NCI-H2227 (cell line): Measurements from ENCODE around the gene SMURF1.

Experiments used
- DNase-seq: peaks from one replicate; lab custom pipeline; 2025; ENCODE audit not compliant: unreplicated experiment; lab: John Stamatoyannopoulos, UW

Gene SMURF1

DNA sequence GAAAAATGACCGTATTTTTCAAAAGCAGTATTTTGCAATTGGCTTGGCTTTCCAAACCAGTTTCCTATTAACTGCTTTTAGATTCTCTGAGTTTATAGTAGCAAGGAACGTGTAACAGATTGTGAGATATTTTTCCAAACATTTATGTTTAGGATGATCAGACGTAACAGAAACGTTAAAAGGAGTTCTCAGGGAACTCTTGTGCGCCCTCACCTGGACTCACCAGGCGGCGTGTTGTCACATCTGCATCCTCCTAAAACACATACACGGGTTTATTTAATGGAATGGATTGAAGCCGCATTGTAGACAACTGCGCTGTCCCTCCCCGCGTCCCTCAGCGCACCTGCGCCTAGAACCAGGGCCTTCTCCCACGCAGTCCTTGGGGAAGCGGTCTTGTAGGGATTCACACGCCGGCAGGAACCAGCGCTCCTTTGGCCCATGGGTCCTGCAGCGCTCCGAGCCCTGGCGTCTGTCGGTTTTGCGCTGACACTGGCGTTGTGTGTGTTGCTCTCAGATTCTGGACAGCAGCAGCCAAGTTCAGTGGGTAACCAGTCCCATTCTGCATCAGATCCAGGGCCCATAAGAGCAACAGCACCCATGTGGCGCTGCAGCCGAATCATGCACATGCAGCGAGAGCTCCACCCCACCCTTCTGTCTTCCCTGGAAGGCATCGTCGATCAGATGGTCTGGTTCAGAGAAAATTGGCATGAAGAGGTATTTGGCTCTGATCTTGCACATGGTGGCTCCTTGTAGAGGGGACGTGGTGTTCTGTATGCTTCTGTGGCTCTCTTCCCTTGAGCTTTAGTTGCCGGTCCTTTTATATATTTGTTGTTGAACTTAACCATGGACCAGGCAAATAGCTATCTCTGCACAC lies 150.6 kb downstream of the SMURF1 start:
- DNase-seq: no peak

GRCh38 chr7:98992076-98992475 lies 151.8 kb downstream of the SMURF1 start:
- DNase-seq: no peak

DNA sequence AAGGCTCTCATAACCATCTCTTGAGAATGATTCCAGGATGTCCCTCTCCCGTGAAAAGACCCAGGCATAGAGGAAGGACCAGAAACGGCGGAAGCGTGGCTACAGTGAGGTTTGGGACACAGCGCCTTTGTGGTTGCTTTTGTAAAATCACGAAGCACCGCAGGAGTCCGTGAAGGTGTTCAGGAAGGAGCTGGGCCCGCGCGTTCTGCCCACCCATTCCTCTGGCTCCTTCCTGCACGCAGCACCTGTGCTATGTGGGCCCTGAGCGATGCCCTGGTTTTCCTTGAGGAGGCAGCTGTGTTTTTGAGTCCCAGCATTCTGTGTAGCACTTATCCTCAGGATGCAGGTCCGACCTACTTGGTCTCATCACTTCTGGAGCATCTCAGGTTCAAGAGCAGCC lies 152.8 kb downstream of the SMURF1 start:
- DNase-seq: no peak

DNA sequence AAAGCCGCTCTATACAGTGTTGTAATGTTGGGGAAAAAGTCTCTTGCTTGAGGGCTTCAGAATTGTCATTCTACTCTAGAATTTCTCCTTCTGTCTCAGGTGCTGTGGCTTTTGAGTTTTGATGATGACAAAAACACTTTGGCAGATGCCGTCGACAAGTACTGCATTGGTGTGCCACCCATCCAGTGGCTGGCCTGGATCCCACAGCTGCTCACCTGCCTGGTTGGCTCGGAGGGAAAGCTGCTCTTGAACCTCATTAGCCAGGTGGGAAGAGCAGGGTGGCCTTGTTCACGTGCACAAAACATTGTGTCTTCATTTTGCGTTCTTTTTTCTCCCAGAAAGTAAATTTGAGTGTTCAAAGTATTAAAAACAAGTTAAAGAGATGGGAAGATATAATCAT lies 153.6 kb downstream of the SMURF1 start:
- no peak for DNase-seq

DNA sequence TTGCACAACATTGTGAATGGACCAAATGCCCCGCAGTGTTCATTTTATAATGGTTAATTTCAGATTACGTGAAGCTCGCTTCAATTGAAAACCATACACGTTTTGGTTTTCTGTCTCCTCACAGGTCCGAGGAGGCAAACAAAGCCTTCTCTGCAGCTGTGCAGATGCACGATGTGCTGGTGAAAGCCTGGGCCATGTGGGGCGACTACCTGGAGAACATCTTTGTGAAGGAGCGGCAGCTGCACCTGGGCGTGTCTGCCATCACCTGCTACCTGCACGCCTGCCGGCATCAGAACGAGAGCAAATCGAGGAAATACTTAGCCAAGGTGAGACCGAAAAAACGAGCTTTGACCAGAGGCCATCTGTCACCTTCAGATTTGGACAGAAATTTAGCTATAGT lies 155.3 kb downstream of the SMURF1 start:
- no peak for DNase-seq

DNA sequence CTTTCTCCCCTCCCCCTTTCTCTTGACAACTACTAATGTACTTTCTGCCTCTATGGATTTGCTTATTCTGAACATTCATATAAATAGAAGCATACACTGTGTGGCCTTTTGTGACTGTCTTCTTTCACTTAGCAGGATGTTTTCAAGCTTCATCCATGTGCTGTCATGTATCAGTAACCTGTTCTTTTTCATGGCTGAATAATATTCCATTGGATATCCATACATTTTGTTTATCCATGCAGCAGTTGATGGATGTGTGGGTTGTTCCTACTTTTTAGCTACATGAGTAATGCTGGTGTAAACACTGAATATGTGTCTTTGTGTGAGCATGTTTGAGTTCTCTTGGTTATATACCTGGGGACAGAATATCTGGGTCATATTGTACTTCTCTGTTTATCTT lies 158.0 kb downstream of the SMURF1 start:
- DNase-seq: no peak

DNA sequence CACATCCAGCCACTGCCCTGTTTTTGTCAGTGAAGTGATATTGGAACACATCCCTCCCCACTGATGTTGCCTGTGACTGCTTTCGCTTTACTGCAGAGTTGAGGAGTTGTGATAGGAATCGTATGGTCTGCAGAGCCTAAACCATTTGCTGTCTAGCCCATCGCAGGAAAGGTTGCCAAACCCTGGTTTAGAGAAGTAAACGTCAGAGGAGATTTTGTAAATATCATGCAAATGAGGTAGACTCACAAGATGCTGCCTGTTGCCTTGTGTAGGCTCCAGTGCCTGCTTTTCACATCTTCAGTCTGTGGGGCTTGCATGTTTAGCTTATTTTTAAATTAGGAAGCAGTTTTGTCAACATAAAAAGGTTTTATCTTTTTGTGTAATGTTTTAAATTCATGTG lies 158.5 kb downstream of the SMURF1 start:
- no peak for DNase-seq

DNA sequence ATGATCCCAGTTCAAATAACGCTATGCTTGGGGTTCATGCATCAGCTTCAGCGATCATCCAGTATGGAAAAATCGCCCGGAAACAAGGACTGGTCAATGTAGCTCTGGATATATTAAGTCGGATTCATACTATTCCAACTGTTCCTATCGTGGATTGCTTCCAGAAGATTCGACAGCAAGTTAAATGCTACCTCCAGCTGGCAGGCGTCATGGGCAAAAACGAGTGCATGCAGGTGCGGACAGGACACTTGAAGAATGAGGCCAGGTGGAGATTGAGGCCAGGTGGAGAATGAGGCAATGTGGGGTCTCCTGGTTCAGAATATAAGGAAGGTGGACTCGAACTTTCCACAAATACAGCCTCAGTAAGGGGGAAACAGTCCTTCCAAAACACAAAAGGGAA lies 159.8 kb downstream of the SMURF1 start:
- no peak for DNase-seq

GRCh38 chr7:98982686-98983085 lies 161.2 kb downstream of the SMURF1 start:
- no peak for DNase-seq

GRCh38 chr7:98981701-98982100 lies 162.2 kb downstream of the SMURF1 start:
- DNase-seq: no peak

- no peak for DNase-seq
These were observed 165.2 kb downstream of the SMURF1 start for GRCh38 chr7:98978672-98979071.
